AML-193 (cell line): ENCODE data around the gene PER1.
"Not testable (repeated sequence)": the region's sequence is repeated elsewhere in the genome, so short reads cannot be mapped to it uniquely, and the experiment has no call there.

ENCODE experiments used
- DNase-seq, 2 experiments: peaks; one replicate each; lab custom pipeline; 2025; lab: John Stamatoyannopoulos, UW

The PER1 gene

DNA sequence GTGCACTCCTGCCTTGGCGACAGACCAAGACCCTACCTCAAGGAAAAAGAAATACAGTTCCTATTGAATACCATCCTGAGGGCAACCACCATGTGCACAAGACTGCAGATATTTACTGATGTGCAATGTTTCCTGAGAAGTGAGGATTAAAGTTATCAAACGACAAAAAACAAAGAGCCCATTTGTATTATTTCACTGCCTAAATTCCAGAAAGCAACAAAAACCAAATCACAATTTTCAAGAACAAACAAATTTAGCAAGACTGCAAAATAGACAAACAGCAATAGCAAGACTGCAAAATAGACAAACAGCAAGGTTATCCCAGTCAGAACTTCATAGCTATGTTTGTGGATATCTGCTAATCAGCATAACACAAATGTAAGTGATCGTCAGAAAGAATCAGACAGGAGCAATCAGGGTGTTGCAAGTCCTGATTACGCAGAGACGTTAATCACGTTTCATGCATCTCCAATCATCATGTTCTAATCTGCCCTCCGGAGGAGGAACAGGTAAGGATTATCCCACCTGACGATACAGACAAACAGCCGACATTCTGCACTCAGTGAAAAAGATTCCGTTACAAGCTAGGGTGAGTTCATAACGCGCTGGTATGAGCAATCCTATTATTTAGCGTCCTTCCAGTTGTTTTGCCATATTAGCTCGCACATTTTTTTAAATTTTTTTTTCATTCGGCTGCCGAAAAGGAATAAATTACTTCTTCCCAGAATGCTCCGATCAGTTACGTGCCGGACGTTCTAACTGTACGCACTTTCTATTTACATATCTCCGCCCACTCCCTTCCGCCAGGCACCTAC lies 21.1 kb upstream of the PER1 start:
- peak; percentile 65 to 76 for DNase-seq

DNA sequence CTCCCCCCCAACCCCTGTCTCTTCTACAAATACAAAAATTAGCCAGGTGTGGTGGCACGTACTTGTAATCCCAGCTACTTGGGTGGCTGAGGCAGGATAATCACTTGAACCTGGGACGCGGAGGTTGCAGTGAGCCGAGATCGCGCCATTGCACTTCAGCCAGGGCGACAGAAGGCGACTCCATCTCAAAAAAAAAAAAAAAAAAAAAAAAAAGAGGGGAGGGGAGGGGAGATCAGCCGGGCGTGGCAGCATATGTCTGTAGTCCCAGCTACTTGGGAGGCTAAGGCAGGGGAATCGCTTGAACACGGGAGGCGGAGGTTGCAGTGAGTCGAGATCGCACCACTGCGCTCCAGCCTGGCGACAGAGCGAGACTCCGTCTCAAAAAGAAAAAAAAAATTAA lies 18.0 kb upstream of the PER1 start:
- not testable (repeated sequence) for DNase-seq

DNA sequence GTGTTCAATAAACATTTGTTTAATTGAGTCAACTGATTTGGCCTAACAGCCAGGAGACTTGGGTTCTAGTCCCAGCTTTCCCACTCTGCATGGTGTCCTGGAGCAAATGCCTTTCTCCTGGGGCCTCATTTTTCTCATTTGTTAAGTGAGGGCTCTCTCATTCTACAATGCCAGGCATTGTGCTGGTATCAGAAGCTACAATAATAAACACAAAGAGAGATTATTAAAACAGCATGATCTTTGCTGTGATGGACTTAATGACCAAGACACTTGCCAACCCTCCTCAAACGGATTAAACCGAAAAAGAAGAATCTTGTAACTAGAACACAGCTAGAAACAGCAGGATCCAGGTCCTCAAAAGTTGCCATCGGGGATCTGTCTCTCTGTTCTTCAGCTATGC lies 15.3 kb upstream of the PER1 start:
- DNase-seq: no peak

DNA sequence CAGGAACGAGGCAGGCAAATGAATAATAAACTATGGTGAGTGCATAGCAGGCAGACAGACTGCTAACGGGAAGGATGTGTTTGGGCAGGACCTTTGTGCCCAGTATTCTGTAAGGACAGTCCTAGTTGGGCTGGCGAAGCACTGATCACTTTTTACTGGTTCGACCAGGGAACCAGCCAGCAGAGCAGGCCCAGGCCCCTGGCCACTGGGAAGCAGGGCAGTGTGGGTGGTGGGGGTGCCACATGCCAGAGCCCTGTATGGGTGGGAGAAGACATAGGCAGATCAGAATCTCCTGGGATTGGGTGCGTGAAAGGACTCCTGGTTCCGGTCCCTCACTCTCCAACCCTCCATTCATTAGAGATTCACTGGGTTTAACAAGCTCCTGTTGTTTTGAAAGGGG lies 14.5 kb upstream of the PER1 start:
- DNase-seq: no peak

DNA sequence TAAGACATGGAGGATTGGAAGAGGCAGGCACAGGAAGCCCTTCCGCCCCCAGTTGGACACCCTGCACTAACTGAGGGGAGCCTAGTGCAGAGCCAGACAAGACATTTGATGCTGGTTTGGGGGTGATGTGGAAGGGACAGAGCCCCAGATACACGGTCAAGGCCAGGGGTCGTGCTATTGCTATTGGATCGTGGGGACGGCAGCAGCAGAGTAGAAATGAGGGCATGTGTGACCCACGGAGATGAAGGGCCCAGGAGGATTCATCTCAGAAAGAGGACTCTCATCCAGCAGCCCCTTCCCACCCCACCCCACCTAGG lies 12.6 kb upstream of the PER1 start:
- no peak for DNase-seq

DNA sequence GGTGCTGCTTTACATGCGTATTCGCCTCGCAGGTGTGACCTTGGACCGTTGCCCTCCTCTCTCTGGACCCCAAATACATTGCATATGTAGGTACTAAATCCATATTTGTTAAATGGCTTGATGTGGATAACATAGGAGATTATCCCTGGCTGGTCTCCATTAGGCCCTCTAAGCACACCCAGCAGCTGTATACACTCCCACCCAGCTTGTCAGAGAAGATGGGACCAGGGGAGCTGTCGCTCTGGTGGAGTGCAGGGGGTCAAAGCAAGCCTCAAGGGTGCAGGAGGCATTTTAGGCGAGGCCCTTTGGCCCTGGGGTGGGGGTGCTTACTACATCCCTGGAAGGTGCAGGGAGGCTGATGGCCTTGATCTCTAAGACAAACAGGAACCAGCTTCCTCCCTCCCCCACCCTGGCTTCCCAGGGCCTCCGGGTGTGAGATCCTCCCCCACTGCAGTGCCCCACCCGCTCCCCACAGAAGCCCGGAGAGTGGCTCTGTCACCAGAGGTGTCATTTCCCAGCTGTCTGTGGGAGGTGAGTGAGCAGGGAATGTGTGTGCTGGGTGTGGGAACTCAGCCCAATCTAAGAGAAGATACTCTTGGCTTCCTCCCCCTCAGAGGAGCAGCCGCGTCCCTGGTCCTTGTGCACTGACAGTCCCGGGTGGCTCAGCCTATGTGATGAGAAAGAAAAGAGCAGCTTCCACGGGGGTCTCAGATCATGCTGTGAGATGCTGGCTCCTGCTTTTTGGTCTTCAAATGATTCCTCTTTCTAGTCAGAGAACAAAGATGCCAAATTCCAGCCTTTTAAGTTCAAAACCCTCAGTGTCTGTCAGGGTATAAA lies 12.0 kb upstream of the PER1 start:
- DNase-seq: peak; percentile 7 to 13

DNA sequence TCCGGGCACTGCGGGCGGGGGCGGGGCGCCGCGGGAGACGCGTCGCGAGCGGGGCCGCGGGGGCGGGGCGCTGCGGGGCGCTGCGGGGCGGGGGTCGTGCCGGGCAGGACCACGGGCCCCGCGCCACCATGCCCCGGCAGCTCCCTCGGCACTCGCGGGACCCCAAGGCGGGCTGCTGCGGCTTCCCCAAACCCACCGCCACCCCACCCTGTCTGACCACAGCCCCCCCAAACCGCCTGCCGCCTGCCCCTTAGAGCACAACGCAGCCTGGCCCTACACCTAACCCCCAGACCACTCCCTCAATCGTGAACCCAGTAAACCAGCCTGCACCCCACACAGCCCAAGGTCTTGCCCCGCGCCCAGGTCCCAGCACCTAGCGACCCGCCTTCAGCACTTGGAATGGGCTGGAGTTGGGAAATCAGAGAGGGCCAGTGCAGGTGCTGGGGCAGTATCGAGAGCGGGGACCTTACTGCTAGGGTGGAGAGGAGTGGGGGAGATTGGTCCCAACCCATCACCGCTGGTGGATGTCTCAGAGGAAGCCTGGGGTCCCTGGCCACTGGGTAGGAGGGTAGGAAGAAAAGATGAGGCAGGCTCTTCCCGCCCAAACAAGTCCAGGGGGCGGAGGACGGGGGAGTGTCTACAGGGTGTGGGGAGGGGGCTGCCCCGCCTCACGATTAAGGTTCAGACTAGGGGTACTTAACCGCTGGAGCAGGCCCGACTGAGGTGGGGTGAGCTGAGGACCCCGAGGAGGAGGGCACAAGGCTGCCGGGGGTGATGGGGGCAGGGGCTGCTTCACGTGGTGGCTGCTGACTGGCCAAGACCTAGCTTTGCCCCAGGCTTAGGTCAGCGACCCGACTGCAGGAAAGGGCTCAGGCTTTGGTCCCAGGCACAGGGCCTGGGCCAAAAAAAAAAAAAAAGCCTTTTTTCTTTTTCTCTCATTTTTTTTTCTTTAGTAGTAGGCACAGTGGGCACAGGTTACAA lies 11.1 kb upstream of the PER1 start:
- no peak for DNase-seq

DNA sequence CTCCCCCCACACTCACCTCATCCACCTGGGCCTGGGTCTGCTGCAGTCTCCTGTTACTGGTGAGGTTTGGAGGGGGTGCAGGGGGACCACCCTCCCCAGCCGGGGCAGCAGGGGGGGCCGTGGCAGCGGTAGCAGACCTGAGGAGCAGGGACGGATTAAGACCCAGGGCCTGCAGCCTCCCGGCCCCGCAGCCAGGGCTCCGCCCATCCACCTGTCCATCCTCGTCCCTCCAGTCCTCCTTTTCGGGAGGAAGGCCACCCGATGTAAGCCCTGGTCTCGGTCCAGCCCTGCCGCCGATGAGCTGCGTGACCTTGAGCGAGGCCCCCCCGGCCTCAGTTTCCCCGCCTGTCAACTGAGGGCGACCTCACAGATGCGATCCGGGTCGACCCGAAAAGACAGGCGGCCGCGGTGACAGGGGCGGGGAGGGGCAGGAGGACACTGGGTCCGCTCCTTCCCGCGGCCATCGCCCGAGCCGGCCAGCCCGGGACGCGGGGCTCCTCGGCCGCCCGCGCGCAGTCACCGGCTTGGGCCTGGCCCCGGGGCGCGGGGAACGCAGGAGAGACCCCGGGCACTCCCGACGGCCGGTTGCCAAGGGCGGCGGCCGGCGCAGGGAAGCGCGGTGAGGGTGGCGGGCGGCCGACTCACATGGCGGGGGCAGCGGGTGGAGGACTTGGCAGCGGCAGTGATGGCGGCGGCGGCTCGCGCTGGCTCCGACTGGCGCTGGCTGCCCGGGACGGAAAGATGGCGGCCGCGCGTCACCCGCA lies 10.2 kb upstream of the PER1 start, which contains the start of gene VAMP2:
TSS of gene VAMP2 (minus strand) at position 716 of the 764 bp plus-strand sequence. CDS start at position 647, 69 bp downstream.
- peak in 1 of 2 experiments; percentile 7 for DNase-seq

DNA sequence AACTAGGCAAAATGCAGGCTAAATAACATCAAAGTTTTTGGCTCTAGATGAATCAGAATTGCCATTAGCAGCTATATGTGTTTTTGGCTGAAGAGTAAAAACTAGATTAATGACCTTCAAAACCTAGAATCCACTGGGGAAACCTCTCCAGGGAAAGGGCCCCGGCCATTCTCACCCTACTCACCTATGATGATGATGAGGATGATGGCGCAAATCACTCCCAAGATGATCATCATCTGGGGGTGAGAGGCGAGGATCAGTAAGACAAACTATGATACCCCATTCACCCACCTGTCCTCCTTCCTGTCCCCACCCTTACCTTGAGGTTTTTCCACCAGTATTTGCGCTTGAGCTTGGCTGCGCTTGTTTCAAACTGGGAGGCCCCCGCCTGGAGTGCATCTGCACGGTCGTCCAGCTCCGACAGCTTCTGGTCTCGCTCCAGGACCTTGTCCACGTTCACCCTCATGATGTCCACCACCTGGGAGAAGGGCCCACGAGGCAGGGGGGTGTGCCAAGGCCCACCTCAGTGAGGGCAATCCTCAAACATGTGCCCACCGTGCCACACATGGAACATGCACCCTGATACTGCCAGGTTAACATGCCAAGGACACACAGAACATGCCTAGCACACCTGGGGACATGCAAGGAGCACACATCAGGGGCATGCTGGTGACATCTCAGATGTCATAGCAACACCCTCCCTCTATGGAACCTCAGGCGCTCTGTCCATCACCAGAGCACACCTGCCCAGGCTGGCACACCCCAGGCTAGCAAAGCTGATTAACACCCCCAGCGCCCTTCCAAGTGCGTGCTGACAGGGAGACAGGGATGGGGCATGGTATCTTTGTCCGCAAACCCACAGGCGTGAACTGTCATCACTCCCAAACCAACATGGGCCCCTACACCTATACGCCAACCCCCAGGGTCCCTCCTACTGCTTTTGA lies 9.4 kb upstream of the PER1 start:
- no peak for DNase-seq

DNA sequence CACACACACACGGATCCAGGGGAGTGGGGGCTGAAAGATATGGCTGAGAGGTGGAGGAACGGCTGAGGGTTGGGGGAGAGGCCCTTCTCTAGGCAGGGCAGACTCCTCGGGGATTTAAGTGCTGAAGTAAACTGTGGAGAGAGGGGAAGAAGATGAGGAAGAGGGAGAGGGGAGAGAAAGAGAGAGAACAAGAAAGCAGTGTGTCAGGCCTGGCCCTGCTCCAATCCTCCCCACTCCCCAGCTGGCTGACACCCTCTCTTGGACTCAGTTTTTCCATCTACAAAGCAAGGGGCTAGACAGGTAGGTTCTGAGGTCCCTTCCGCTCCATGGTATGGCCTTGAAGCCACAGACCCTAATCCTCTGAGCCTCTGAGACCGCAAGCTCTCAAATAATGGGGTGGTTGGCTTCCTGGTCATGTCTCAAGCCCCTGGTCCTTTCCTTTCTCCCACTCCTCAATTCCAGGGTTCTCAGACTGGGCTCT lies 8.6 kb upstream of the PER1 start:
- DNase-seq: no peak

DNA sequence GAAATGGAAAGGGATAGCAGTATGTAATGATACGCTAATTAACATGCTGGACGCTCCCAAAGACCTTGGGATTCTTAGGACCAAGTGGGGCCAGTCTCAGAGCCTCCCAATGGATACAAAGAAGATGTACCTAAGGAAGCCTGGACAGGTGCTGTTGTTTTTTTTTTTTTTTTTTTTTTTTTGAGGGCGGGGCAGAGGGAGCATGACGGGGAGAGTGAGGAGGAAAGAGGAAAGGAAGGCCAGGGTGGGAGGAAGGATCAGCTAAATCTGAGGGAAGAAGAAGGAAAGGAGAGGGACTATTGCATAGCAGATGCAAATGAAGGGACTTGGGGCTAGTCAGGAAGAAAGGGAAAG lies 8.0 kb upstream of the PER1 start:
- no peak for DNase-seq

DNA sequence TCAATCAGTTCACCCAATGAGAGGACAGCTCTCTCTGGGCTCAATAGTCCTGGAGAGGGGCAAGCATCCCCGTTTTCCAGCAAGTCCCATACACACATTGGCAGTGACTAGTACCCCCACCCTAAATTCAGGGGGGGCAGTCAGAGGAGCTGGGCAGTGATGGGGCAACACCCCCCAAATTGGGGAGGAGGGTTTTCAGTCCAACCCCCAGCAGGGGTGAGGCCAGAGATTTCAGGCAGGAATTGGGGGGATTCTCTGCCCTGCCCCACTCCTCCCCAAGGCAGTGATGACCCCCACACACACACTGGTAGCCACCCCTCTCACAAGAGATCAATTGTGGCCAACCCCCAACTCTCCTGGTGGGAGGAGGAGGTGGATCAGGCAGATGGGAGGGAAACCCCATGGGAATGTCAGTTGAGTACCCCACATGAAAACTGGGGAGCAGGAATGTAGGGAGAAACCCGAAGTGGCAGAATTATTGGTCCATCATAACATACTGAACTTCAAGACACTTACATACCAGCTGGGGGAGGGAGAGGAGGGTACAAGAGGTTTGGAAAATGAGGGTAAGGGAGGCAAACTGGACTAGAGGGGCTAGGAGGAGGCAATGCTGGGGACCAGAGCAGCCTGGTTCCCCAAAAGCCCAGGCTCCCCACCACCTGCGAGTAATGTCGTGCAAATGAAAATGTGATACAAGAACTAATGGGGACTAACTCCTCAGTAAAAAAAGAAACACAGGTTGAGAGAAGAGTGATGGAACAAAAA lies 7.4 kb upstream of the PER1 start:
- no peak for DNase-seq

DNA sequence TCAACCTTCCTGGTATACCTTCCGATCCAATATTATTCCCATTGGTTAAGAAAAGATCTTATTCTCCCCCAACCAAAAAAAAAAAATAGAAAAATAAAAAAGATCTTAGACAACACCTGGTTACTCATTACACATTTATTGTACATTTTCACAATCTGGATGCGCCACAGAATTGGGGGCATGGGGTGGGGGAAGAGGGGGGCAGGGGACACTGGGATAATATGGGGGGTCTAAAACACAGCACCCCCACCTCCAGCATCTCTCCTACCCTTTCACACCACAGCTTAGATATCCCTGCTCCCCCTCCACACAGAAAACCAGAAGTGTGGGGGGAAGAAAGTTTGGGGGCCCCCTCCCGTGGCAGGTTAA lies 6.8 kb upstream of the PER1 start:
- no peak for DNase-seq

DNA sequence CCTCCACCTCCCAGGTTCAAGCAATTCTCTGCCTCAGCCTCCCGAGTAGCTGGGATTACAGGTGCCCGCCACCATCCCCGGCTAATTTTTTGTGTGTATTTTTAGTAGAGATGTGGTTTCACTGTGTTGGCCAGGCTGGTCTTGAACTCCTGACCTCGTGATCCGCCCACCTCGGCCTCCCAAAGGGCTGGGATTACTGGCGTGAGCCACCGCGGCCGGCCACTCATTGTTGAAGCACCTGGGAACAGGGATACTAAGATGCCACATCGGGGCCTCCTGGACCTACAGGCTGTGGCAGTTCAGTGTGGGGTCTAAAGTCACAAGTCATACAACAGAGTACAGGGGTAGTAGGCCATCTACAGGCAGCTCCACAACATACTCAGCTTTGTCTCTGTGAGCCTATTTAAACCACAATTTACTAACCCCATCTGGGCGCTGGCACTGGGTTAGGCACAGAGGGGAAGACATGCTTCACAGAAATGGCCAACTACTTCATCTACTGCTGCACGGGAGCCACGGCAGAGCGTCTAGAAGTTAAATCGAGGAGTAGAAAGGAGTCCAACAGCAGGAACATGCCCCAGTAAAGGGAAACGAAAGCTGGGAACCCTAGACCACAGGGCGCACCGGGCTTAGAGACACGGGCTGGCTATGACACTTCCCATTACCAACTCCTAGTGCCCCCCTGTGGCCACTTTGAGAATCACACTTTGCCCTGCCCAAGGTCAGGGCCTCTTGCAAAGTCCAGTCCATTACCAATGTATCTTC lies 6.2 kb upstream of the PER1 start:
- DNase-seq: peak; percentile 51 to 56

DNA sequence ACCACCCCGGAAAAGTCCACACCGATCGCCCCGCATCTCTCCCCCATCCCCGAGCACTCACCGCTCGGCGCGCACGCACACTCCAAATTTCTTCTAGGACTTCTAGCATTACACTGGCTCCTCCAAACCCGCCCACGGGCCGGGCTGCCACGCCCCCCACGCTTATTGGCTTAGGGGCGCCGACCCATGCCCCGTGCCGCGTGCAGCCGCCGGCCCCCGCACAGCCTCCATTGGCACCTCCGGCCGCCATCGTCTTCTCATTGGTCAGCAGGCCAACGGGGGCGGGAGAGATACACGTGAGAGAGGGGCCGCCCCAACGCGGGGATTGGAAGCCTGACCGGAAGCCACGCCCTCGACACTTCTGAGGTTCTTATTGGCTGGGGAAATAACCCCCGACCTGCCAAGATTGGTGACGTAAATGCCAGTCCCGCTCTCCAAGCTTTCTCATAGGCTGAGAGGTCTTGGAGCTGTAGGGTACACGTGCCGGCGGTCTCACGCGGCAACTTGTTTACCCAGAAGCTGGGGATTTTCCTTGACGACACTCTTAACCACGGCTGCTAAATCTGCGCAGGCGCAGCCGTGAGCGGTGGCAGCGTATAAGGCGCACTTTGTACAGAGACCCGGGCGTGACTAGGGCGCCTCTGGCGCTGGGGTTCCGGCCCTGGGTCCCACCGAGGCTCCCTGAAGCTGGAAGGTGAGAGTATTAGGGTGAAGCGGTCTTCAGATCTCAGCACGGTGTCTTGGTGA lies 4.2 kb upstream of the PER1 start:
- DNase-seq: peak; percentile 85 to 90

DNA sequence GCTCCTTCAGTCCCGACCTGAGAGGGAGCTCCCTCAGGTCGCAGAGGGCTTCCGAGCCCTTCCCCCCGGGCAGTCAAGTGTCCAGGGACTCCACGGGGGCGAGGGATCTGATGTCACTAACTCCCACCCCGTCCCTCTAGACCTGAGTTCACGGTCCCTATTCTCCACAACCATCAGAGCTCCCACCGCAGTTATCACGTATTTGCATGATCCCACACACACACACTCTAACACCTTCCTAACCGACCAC lies 3.7 kb upstream of the PER1 start:
- no peak for DNase-seq

DNA sequence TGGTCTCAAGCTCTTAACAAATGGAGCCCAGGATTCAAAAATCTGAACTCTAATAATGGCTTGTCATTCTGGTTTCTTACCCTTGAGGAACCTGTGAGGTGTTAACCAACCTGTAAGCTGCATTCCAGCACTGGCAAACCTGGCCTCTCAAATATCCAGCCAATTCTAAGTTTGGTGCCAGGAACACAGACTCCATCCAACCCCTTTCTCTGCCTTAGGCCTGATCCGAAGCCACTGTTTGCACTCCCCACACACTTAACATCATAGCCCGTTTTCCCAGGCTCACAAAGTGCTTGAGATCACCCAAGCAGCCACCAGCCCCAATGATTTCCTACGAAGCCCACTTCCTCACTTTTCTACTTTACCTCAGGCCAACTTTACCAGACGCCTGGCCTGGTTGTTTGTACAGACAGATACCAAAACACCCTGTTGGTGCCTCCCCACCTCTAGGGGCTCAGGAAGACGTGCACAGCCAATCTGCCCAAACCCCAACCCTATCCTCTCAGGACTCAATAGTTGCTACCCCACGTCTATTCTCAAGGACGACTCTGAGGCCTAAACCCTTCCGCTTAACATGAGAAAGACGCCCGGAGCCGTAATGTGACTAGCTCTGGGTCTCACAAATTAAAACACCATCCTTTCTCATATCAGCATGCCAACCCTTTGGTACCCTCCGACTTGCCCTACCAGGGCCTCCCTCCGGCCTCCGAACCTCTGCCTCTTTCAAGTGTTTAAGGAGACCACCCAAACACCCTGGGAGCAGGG lies 3.2 kb upstream of the PER1 start:
- no peak for DNase-seq
